NK-92 treated with Interleukin-12 subunit alpha and Interleukin-12 subunit beta, amount 100 ng/mL, for 24 hours (cell line): ENCODE measurements around the gene CGB8.
"Not testable (repeated sequence)": the region's sequence is repeated elsewhere in the genome, so short reads cannot be mapped to it uniquely, and the experiment has no call there.

Experiments
- DNase-seq: peaks from one replicate; lab custom pipeline; 2025; lab: John Stamatoyannopoulos, UW

Gene CGB8

DNA sequence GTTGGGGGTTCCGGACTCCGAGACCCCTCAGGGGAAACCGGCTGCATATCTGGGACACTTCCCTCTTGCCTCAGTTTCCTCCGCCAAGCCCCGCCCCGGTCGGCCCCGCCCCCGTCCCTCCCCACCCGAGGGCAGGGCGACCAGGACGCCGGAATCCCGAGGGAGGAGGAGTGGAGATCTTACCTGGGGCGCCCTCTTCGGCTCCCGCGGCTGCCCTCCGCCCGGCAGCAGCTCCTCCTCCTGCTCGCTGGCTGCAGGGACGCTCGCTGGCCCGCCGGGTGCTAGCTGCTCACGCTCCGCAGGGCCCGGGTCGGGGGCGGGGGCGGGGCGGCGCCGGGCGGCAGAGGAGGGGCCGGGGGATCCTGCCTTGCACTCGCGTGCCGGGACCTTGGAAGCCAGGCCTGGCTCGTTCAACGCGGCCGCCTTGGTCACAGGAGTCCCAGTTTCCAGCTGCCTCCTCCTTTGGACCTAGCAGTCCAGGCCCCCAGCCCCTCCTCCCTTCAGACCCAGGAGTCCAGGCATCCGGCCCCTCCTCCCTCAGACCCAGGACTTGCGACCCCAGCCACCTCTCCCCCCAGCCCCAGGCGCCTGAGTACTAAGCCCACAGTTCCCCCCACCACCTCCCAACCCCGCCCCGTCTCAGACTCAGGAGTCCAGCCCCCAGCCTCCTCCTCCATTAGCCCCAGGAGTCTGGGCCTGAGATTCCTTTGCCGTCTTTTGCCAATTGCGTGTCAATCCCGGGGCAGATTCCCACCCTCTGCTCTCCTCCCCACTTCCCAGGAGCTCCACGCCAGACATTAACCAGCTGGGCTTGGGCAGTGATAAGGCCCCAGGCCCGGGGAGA is 16.1 kb upstream of the CGB8 start, which contains the start of gene NTF4:
TSS of gene NTF4 (minus strand) at position 51 of the 844 bp plus-strand sequence. CDS start 2,821 bp downstream, outside the sequence.
- no peak for DNase-seq

DNA sequence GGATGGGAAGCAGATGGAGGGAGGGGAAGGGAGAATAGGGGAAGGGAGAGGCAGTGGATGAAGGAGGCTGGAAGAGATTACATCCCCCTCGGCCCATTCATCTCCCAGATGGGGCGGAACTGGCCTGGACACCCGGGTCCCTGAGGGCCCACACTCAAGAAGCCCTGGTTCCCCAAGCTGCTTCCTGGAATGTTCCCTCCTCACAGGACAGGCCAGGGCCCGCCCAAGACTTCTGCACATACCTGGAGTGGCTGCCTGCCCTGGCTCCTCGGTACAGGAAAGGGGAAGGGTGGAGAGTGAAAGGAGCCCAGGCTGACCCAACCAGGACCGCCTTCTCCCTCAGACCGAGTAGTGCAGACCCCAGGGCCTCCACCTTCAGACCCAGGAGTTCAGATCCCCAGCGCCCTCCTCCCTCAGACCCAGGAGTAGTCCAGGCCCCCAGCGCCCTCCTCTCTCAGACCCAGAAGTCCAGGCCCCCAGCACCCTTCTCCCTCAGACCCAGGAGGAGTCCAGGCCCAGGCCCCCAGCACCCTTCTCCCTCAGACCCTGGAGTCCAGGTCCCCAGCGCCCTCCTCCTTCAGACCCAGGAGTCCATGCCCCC is 15.2 kb upstream of the CGB8 start:
- no peak for DNase-seq

DNA sequence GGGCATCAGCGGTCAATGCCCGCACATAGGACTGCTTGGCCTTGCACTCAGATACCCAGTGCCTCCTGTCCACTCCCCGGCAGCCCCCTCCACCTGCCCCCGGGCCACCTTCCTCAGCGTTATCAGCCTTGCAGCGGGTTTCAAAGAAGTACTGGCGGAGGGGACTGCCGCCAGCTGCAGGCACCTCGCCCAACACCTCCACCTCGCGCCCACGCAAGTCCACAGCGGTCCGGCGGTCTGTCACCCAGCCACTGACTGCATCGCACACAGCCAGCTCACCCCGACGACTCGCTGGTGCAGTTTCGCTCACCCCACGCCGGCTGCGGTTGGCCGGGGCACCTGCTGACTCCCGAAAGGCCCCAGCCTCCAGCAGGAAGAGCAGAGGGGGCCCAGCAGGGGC is 12.5 kb upstream of the CGB8 start:
- no peak for DNase-seq

DNA sequence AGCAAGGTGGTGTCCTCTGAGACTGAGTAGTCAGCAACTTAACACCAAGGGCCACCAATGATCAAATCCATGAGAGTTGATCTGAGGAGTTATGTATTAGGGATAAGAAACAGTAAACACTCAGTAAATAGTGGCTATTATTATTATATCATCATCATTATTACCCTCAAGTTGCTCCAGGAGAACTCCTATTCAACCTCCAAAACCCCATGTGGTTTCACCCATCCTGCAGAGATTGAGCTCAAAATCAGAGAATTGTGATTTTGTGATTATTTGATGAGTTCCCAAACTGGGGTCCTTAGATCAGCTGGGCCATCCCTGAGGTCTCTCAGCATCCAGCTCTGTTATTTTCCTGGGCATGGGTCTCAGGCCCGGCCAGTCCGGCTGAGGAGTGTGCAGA is 12.1 kb upstream of the CGB8 start:
- no peak for DNase-seq

DNA sequence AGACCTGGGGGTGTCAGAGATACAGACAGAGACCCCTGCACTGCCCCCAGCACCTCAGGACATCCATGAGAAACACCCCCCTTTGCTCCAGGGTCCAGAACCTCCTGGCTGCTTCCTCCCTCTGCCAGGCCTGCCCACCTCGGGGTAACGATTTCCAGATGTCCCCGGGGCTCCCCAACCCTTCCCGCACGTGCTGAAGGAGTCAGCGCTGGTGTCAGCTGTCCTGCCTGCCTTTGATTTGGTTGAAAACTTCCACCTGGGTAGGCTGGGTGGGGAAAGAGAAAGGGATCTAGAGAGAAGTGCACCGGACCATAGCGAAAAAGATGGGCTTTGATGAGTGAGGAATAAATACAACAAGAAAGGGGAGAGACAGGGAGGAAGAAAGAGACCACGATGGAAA is 10.1 kb upstream of the CGB8 start:
- DNase-seq = no peak

DNA sequence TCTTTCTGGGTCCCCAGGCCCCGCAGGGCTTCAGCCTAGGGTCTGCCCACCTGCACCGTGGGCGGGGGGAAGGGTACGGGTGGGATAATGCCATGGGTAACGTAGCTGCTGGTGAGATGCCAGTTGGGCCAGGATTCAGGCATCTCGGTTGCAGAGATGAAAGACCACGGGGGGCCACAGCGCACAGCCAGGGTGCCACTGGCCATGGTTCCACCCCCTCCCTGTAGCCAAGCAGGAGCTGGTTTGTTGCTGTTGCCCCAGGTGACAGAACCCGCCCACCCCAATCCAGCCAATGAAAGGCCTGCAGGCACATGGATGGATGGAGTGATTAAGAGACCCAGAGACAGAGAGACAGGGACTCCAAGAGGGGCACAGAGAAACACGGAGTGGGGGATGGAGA is 9.7 kb upstream of the CGB8 start:
- no peak for DNase-seq

DNA sequence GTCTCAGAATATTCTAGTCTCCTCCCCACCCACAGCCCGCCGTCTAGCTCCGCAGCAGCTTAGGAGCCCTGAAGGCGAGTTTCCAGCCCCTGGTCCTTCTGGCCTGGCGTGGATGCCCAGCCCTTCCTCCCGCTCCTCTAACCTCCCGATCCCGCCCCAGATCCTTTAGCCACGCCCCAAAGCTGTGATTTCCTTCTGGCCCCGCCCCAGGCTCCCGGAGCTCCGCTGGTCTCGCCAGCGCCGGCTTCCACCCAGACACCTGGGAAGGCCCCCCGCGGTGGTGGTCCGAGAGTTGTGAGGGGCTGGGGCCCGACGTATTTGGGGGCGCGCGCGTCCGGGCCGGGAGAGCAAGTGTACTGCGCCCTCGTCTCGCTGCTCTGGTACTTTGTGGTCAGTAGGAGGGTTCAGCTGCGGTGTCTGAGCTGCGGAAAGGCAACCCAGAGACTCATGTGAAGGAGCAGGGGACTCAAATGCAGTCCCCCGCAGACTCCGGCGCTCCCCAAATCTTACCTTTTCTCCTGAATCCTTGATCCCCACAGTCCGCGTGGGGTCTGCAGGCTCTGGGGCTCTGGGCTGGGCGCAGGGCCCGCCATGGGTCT is 8.8 kb upstream of the CGB8 start, which contains the start of gene CGB7:
TSS of gene CGB7 (minus strand) at position 114 of the 599 bp plus-strand sequence. CDS start 2,374 bp downstream, outside the sequence.
- no peak for DNase-seq

DNA sequence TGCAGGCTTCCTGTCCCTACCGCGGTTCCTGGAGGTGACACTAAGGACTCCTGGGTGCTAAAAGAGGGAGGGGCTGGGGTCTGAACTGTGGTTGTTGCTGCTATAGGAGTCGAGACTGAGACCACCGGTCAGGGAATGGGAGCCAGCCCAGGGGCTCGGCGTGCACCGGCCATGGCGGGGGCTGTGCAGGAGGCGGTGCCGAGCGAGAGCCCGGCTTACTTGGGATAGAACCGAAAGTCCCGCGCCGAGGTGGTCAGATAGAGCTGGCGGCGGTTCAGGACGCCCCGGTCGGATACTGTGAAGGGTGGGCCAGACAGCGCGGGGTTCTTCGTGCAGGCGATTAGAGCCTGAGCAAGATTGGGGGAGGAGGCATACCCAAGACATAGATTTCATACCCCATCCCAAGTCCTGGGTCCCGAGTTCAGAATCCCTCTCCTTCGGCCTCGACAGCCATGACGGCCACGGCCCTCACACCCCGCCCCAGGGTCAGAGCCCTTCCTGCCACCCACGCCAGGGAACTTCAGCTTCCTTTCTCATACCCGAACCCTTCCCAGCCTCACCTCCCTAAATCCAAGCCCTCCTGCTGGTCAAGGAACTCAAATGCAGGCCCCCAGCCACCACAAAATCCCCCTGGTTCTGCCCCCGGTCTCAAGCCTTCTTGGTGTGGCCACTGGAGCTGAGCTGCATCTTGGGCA is 8.1 kb upstream of the CGB8 start:
- not testable (repeated sequence) for DNase-seq

DNA sequence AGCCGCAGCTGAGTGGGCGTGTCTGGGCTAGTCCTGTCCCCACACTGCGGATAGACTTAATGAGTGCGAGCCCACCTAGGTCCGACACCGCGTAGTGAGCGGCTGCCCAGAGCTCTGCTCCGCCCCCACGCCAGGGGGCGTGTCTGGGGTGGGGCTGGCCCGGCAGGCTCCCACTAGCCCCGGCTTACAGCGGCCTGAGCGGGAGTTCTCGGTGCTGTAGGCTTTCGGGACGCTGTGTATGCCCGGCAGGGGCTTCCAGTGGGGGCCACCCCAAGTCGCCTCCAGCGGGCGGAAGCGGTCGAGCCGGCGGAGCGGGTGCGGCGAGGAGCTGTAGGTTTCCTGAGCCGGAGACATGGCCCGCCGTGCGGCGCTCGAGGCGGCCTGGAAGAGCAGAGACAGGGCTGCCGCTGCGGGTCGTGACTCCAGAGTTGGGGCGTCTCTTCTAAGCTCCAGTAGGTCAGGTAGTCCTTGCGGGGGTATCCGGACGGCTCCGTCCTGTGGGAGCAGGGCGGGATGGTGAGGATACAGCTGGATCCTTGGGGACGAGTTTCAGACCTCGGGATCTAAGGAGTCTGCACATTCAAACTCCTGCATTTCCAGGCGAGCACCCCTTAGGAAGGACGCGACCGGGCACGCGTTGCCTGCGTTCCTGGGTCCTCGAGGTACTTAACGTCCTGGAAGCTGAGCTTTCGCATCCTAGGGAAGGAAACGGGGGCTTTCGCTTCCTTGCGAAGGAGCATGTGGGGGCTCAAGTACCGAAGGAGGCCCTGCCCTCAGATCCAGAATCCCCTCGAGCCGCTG is 7.4 kb upstream of the CGB8 start:
- no peak for DNase-seq

DNA sequence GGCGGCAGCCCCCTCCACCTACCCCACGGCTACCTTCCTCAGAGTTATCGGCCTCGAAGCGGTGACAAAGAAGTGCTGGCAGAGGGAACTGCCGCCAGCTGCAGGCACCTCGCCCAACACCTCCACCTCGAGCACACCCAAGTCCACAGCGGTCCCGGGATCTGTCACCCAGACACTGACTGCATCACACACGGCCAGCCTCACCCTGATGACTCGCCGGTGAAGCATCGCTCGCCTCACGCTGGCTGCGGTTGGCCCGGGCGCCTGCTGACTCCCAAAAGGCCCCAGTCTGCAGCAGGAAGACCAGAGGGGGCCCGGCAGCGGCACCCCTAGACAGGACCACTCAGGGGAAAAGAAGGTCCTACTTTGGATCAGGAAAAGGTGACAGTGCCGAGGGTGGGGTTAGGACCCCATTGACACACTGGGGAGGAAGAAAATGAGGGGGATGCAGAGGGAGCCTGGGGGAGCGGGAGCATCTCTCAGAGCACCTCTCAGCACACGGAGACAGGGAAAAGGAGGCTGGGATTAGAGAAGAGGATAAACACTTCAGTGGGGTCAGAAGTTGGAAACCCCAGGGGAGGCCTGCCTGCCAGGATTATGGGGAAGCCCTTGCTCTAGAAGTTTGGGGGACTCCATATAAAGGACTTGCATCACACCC is 1.6 kb upstream of the CGB8 start:
- not testable (repeated sequence) for DNase-seq

DNA sequence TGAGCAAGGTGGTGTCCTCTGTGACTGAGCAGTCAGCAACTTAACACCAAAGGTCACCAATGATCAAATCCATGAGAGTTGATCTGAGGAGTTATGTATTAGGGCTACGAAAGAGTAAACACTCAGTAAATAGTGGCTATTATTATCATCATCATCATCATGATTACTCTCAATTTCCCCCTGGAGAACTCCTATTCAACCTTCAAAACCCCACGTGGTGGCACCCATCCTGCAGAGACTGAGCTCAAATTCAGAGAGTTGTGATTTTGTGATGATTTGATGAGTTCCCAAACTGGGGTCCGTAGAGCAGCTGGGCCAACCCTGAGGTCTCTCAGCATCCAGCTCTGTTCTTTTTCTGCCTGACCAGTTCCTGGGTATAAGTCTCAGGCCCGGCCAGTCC is 923 bp upstream of the CGB8 start:
- DNase-seq = not testable (repeated sequence)

DNA sequence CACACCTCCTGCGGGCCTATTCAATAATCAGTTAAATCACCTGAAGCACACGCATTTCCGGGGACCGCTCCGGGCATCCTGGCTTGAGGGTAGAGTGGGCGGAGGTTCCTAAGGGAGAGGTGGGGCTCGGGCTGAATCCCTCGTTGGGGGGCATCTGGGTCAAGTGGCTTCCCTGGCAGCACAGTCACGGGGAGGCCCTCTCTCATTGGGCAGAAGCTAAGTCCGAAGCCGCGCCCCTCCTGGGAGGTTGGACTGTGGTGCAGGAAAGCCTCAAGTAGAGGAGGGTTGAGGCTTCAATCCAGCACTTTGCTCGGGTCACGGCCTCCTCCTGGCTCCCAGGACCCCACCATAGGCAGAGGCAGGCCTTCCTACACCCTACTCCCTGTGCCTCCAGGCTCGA is 5.4 kb downstream of the CGB8 start, which contains the start of gene CGB5:
TSS of gene CGB5 (plus strand) at position 301 of the 400 bp plus-strand sequence. CDS start 362 bp downstream, outside the sequence.
- DNase-seq = not testable (repeated sequence)

DNA sequence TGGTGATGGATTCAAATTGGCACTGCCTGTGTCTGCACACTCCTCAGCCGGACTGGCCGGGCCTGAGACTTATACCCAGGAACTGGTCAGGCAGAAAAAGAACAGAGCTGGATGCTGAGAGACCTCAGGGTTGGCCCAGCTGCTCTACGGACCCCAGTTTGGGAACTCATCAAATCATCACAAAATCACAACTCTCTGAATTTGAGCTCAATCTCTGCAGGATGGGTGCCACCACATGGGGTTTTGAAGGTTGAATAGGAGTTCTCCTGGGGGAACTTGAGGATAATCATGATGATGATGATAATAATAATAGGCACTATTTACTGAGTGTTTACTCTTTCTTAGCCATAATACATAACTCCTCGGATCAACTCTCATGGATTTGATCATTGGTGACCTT is 6.2 kb downstream of the CGB8 start:
- not testable (repeated sequence) for DNase-seq

DNA sequence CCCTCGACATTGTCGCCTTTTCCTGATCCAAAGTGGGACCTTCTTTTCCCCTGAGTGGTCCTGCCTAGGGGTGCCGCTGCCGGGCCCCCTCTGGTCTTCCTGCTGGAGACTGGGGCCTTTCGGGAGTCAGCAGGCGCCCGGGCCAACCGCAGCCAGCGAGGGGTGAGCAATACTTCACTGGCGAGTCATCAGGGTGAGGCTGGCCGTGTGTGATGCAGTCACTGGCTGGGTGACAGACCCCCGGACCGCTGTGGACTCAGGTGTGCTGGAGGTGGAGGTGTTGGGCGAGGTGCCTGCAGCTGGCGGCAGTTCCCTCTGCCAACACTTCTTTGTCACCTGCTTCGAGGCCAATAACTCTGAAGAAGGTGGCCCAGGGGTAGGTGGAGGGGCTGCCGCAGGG is 6.7 kb downstream of the CGB8 start:
- DNase-seq = no peak

DNA sequence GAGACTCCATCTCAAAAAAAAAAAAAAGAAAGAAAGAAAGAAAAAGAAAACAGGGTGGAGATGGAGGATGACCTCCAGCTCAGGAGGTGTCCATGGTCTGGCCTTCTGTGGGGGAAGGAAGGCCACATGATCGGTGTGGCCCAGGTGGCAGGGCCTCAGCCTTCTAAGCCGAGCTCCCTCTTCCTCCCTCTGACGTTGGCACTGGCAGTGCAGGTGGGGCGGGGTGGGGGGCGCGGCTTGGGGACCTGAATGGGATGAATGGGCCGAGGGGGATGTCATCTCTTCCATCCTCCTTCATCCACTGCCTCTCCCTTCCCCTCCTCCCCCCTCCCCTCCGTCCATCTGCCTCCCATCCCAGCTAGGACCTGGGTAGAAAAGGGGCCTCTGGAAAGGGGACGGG is 9.2 kb downstream of the CGB8 start:
- DNase-seq = not testable (repeated sequence)

DNA sequence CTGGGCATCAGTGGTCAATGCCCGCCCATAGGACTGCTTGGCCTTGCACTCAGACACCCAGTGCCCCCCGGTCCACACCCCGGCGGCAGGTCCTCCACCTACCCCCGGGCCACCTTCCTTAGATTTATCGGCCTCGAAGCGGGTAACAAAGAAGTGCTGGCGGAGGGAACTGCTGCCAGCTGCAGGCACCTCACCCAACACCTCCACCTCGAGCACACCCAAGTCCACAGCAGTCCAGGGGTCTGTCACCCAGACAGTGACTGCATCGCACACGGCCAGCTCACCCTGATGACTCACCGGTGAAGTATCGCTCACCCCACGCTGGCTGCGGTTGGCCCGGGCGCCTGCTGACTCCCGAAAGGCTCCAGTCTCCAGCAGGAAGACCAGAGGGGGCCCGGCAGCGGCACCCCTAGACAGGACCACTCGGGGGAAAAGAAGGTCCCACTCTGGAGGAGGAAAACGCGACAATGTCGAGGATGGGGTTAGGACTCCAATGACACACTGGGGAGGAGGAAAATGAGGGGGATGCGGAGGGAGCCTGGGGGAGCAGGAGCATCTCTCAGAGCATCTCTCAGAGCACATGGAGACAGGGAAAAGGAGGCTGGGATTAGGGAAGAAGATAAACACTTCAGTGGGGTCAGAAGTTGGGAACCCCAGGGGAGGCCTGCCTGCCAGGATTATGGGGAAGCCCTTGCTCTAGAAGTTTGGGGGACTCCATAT is 10.2 kb downstream of the CGB8 start:
- not testable (repeated sequence) for DNase-seq

DNA sequence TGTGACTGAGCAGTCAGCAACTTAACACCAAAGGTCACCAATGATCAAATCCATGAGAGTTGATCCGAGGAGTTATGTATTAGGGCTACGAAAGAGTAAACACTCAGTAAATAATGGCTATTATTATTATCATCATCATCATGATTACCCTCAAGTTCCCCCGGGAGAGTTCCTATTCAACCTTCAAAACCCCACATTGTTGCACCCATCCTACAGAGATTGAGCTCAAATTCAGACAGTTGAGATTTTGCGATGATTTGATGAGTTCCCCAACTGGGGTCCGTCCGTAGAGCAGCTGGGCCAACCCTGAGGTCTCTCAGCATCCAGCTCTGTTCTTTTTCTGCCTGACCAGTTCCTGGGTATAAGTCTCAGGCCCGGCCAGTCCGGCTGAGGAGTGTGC is 10.8 kb downstream of the CGB8 start:
- DNase-seq = not testable (repeated sequence)

DNA sequence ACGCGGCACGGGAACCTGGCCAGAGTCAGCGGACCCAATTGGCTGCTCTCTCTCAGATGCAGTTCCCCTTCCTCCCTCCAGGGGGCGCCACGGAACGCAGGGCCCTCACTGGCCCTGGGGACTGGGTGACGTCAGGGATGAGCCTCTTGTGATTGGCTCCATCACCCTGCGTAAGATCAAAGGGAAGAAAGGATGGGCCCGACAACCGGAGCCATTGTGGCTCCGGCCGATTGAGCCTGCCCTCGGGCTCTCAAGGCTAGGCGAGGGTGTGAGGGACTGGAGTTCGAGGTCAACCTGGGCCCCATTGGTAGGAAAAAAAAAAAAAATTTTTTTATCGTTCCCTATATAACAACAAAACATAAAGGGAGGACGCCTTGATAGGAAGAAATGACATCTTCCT is 12.1 kb downstream of the CGB8 start, which contains the start of gene CGB1:
TSS of gene CGB1 (minus strand) at position 81 of the 400 bp plus-strand sequence. CDS start 184 bp downstream, outside the sequence.
- DNase-seq = not testable (repeated sequence)

DNA sequence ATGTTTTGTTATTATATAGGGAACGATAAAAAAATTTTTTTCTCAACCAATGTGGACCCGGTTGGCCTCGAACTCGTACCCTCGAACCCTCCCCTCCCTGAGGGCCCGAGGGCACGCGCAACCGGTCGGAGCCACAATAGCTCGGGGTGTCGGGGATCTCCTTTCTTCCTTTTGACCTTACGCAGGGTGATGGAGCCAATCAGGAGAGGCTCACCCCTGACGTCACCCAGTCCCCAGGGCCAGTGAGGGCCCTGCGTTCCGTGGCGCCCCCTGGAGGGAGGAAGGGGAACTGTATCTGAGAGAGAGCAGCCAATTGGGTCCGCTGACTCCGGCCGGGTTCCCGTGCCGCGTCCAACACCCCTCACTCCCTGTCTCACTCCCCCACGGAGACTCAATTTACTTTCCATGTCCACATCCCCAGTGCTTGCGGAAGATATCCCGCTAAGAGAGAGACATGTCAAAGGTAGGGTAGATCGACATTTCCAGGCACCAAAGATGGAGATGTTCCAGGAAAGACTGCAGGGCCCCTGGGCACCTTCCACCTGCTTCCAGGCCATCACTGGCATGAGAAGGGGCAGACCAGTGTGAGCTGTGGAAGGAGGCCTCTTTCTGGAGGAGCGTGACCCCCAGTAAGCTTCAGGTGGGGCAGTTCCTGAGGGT is 17.1 kb downstream of the CGB8 start, which contains the start of gene CGB2:
TSS of gene CGB2 (plus strand) at position 249 of the 660 bp plus-strand sequence. CDS start at position 455, 206 bp downstream.
- not testable (repeated sequence) for DNase-seq
